Fibroblast of mammary gland (primary cell): Measurements from ENCODE around the gene ATXN8OS.

Experiments used
- DNase-seq: peaks from one replicate; pipeline ENCODE4 v3.0.0-alpha.2; 2010; ENCODE audit warnings: low read depth
- H3K4me3 ChIP-seq: 2 replicates; pipeline ENCODE4 v1.5.1; 2011; ENCODE audit warnings: low read depth, mild to moderate bottlenecking, low read length, moderate library complexity; ENCODE audit not compliant: control insufficient read depth
- TF ChIP-seq, protein P1 (sequence below): conservative IDR thresholded peaks from 2 replicates; pipeline ENCODE4 v1.5.1; 2011; ENCODE audit warnings: low read depth, low read length, inconsistent platforms; ENCODE audit not compliant: control insufficient read depth, insufficient read depth

Gene ATXN8OS

DNA sequence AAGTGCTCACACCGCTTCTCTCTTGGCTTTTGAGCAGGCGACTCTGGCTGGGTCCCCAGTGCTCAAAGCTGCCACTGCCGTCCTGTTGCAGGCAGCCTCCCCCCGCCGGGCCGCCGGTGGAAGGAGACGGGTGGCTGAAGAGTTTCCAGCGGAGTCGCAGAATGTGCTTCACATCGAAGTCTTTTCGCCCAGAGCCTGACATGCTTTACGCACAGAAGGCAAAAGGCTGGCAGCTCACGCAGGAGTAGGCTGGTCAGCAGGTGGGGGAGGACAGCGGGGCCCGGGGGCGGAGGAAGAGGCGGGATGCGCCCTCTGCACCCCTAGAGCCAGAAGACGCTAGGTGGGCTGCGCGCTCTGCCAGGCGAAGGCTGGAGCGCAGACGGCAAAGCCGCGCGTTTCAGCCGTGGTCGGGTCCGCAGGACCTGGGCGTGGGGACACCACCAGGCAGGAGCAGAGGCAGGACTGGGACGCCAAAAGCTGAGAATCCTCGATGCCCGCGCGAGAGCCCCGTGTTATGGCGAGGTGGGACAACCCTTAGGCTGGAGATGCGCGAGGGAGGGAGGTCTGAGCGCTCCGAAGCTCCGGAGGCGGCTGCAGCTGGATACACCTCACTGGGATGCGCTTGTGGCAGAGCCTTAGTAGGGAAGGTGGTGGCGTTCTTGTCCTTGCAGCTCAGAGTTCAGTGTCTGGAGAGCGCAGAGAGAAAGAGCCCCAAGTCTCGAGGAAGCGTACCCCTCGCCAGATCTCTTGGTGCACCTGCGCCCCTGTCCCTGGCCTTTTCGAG, at the start of gene ATXN8OS:
Gene ATXN8OS (plus strand): TSS at position 329 of the 784 bp plus-strand sequence.
- no peak within 1 kb of the TSS for H3K4me3 ChIP-seq
- no peak for DNase-seq
- TF ChIP-seq, protein P1, sequence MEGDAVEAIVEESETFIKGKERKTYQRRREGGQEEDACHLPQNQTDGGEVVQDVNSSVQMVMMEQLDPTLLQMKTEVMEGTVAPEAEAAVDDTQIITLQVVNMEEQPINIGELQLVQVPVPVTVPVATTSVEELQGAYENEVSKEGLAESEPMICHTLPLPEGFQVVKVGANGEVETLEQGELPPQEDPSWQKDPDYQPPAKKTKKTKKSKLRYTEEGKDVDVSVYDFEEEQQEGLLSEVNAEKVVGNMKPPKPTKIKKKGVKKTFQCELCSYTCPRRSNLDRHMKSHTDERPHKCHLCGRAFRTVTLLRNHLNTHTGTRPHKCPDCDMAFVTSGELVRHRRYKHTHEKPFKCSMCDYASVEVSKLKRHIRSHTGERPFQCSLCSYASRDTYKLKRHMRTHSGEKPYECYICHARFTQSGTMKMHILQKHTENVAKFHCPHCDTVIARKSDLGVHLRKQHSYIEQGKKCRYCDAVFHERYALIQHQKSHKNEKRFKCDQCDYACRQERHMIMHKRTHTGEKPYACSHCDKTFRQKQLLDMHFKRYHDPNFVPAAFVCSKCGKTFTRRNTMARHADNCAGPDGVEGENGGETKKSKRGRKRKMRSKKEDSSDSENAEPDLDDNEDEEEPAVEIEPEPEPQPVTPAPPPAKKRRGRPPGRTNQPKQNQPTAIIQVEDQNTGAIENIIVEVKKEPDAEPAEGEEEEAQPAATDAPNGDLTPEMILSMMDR, result no peak

DNA sequence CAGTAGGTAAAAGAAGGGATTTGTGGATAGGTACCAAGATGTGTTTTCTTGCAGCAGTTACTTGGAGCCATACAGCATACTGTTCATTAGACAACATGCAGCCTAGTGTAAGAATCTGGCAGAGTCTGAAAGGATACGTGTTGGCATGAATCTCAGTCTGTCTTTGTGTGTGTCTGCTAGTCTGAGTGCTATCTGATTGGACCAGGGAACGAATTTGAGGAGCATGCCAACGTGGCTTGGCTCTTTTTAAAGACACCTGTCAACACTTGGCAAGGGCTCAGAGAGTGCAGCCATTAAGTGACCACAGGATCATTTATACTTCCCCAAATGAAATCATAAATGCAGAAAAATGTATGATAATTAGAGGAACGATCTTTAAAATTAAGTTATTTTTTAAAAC, 27.6 kb upstream of the ATXN8OS start:
- TF ChIP-seq, protein P1, result no peak
- H3K4me3 ChIP-seq, result no peak overlapping the region
- DNase-seq, result no peak

DNA sequence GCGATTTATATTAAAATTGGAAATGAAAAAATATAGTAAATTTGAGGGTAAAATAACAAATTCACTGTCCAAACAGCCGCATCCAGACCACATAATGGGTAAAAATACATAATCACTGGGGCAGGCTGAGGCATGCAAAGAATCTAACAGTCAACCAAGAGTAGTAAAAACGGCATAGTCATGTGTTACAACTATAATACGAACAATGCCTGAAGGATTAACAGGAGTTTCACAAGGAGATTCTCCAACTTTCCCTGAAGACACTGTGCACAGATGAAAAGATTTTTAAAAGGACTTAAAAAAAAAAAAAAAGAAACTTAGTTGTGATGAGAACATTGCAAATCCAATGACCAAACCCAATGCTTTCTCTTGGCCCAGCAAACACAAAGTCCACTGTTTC, 20.4 kb upstream of the ATXN8OS start:
- DNase-seq, result no peak
- no peak overlapping the region for H3K4me3 ChIP-seq
- TF ChIP-seq, protein P1, result no peak

DNA sequence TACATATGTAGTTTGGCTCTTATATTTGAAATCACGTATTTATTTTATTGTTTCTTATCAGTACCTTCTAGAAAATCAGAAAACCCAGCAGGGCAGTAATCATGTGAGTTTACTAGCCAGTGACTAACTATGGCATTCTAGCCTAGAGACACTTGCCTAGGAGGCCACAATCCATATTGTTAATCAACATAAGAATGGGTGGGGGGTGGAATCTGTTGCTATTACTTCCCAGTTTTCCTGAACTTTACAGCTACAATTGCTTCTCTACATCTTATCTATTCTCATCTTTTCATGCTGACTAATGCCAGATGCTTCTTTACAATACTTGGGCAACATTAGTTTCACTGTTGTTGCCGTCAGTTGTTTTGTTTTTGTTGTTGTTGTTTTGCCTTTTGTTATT, 18.7 kb upstream of the ATXN8OS start:
- H3K4me3 ChIP-seq, result no peak overlapping the region
- DNase-seq, result no peak
- TF ChIP-seq, protein P1, result no peak

DNA sequence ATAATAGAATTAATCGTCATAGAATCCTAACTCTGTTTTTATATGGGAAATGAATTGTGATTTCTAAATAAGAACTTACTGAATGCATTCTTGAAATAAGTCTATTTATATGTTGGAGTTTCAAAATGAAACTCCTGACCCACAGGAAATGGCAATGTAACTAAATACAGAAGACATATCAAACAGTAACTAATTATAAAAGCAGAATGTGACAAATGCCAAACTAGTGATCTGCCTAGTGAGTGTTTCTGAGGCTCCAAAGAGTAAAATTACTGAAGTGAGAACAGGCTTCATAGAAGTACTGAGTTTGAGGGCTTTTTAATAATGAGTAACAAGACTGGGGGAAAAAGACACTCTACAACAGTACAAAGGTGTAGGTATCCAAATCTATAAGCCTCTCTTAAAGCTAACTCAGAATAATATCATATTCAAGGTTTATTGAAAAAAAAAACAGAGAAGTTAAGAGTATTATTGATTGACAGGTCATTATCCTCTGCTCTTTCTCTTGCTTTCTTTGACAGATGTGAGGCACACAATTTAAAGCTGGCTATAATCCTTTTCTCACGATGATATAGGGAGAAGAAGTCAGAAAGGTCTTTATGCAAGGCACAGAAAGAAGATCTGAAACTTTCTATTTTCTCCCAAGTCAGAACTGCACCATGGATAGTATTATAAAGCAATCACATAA, 17.4 kb upstream of the ATXN8OS start:
- H3K4me3 ChIP-seq, result no peak overlapping the region
- no peak for DNase-seq
- TF ChIP-seq, protein P1, result no peak

DNA sequence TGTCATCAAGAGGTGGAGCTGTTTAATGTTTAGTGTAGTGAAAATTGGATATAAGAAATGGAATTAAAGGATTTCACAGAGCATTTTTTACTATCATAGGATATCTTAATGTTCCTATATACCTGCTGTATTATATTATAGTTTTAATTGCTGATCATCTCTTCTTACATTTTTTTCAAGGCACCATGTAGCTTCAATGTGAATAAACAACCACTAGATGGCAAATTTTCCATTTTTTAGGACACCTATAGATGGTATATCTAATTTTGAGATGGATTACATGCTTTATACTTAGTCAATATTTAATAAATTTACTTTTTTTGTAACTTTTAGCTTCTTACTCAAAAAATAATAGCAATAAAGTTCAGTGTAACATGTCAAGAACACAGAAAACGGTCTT, 9.0 kb upstream of the ATXN8OS start:
- DNase-seq, result no peak
- H3K4me3 ChIP-seq, result no peak overlapping the region
- TF ChIP-seq, protein P1, result no peak
